Fibroblast of peridontal ligament (primary cell): ENCODE measurements around the gene LOC128125822.
"Not testable (repeated sequence)": the region's sequence is repeated elsewhere in the genome, so short reads cannot be mapped to it uniquely, and the experiment has no call there.

Experiments used
- DNase-seq: peaks from one replicate; pipeline ENCODE4 v3.0.0-alpha.2; 2010; ENCODE audit errors: extremely low read depth

LOC128125822 gene

GRCh38 chr6:63572044-63572746, at the start of gene LOC128125822, which contains the start of gene PTP4A1:
LOC128125822 (plus strand) TSS chr6:63572480.
PTP4A1 (plus strand) TSS chr6:63572480; CDS start chr6:63576881, 4,401 bp downstream.
- DNase-seq: peak; percentile 96

- not testable (repeated sequence) for DNase-seq
Observed at GRCh38 chr6:63522911-63523287, 49.4 kb upstream of the LOC128125822 start.

- DNase-seq: no peak
Observed at GRCh38 chr6:63523630-63524029, 48.6 kb upstream of the LOC128125822 start.

- DNase-seq: no peak
Observed at GRCh38 chr6:63525186-63525878, 46.9 kb upstream of the LOC128125822 start.

- no peak for DNase-seq
Observed at GRCh38 chr6:63526931-63527330, 45.3 kb upstream of the LOC128125822 start.

- peak; percentile 94 for DNase-seq
Observed at GRCh38 chr6:63527658-63528514, 44.4 kb upstream of the LOC128125822 start.

- DNase-seq: no peak
Observed at GRCh38 chr6:63529498-63529897, 42.8 kb upstream of the LOC128125822 start.

GRCh38 chr6:63530182-63530581, 42.1 kb upstream of the LOC128125822 start:
- no peak for DNase-seq

GRCh38 chr6:63530991-63531390, 41.3 kb upstream of the LOC128125822 start:
- no peak for DNase-seq

- DNase-seq: no peak
Observed at GRCh38 chr6:63533026-63533425, 39.3 kb upstream of the LOC128125822 start.

- DNase-seq: no peak
Observed at GRCh38 chr6:63533952-63534351, 38.3 kb upstream of the LOC128125822 start.

- DNase-seq: no peak
Observed at GRCh38 chr6:63537201-63537958, 34.9 kb upstream of the LOC128125822 start.

GRCh38 chr6:63537959-63538300, 34.4 kb upstream of the LOC128125822 start:
- DNase-seq: no peak

- DNase-seq: no peak
Observed at GRCh38 chr6:63538550-63538949, 33.7 kb upstream of the LOC128125822 start.

GRCh38 chr6:63543001-63543400, 29.3 kb upstream of the LOC128125822 start:
- no peak for DNase-seq

GRCh38 chr6:63543982-63544381, 28.3 kb upstream of the LOC128125822 start:
- no peak for DNase-seq

- no peak for DNase-seq
Observed at GRCh38 chr6:63546236-63546635, 26.0 kb upstream of the LOC128125822 start.

GRCh38 chr6:63546697-63547096, 25.6 kb upstream of the LOC128125822 start:
- DNase-seq: no peak

- DNase-seq: no peak
Observed at GRCh38 chr6:63549076-63549475, 23.2 kb upstream of the LOC128125822 start.

GRCh38 chr6:63553208-63553607, 19.1 kb upstream of the LOC128125822 start:
- DNase-seq: no peak

- no peak for DNase-seq
Observed at GRCh38 chr6:63553900-63554299, 18.4 kb upstream of the LOC128125822 start.

- no peak for DNase-seq
Observed at GRCh38 chr6:63554782-63555181, 17.5 kb upstream of the LOC128125822 start.
